ENCODE data around the gene CELSR1.

The CELSR1 gene

DNA sequence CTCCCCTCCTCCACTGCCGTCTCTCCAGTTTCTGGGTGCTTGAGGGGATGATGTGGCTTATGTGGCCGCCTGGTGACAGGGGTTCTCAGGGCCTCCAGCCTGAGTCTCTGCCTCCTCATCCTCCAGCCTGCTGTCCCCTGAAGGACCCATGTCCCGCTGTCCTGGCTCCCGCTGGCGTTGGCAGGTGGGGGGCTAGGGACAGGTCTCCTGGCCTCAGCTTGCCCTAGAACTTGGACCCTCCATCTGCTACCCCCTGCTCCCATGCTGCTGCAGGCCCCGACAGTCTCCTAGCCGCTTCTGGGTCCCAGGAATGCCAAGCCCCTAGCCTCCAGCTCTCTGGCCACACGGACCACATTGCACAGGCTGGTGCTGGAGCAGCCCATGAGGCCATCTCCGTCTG lies 13.9 kb upstream of the CELSR1 start:
- DNase-seq (ENCODE audit: low read depth) = no peak

GRCh38 chr22:46549971-46550641 lies 12.7 kb upstream of the CELSR1 start:
- no peak for DNase-seq (ENCODE audit: low read depth)

DNA sequence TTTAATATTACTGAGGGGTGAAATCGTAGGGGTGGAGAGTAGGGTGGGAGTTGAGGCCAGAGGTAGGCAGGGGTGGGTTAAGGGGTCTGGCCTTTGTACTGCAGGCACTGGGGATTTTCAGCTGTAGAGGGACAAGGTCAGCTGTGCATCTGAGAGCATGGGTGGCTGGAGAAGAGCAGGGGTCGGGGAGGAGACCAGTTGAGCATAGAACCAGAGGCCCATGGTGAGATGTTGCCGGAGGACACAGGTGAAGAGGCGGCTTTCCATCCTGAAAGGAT lies 12.1 kb upstream of the CELSR1 start:
- no peak for DNase-seq (ENCODE audit: low read depth)

GRCh38 chr22:46547883-46548244 lies 10.4 kb upstream of the CELSR1 start:
- no peak for DNase-seq (ENCODE audit: low read depth)

DNA sequence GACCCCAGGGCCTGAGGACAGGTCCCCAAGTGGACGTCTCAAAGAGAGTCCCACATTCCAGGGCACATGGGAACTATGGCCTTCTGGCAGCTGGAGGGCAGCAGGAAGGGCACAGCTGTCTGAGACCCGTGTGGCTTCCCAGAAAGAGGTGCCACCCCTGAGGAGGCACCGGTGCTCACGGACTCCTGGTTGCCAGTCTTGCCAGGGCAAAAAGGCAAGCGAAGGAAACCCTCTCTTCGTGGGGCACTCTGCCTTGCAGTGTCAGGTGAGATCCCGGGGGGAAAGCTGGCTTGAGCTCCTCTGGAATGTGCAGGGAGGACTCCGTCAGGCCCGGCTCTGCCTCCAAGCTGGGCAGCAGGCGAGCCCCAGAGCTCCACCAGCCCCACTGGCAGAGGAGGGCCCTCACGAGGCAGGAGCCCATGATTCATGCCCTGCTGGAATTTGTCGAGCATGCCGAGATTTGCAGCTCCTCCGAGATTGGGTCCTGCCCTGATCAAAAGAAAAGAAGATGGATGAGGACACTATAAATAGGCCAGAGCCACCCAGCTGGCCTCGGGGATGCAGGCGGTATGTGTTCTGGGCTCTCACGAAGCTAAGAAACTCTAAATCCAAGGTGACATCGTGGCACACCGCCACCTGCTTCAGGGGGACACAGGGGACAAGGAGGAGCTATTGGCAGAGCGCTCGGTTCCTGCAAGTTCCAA lies 9.9 kb upstream of the CELSR1 start:
- DNase-seq (ENCODE audit: low read depth) = no peak

- DNase-seq (ENCODE audit: low read depth) = no peak
Observed at GRCh38 chr22:46546466-46547178, 9.2 kb upstream of the CELSR1 start.

- no peak for DNase-seq (ENCODE audit: low read depth)
Observed at GRCh38 chr22:46545086-46545792, 7.8 kb upstream of the CELSR1 start.

- DNase-seq (ENCODE audit: low read depth) = peak; percentile 70
Observed at GRCh38 chr22:46542011-46542985, 4.9 kb upstream of the CELSR1 start.

DNA sequence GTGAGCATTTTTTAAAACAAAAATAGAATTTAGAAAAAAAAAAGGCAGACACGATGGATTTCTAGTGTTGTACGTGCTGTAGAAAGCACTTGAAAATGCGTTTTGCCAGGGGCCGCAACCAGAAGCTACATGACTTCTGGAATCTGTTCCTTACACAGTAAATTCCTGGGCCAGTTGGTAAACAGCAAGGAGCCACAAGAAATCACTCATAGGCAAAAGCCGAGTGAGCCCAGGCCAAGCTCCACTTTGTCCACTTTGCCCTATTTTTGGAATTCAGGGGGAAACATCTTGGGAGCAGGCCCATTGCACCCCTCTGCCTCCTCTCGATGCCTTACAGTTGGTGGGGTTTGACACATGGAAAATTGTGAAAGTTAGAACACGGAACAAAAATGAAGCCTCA lies 4.1 kb upstream of the CELSR1 start:
- DNase-seq (ENCODE audit: low read depth) = no peak

DNA sequence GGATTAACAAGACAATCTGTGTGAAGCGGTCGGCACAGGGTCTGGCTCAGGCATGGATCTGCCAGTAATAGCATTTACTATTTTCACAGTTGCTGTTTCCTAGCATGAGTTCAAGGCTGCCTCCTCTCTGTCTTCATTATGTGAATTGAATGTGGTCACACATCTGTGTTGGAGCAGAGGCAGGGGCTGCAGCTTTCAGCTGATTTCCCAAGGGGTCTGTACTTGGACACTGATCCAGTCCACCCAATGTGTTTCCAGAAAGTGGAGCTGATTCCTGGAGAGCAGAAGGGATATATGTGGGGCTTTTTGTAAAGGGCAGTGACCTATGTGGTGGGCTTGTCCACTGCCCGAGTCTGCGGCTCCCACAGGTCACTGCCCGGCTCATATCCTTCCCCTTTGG lies 3.5 kb upstream of the CELSR1 start:
- DNase-seq (ENCODE audit: low read depth) = no peak

GRCh38 chr22:46539169-46539568 lies 1.7 kb upstream of the CELSR1 start:
- DNase-seq (ENCODE audit: low read depth) = no peak

GRCh38 chr22:46538814-46539160 lies 1.4 kb upstream of the CELSR1 start:
- no peak for DNase-seq (ENCODE audit: low read depth)

- DNase-seq (ENCODE audit: low read depth) = no peak
Observed at GRCh38 chr22:46537946-46538813, 760 bp upstream of the CELSR1 start.

GRCh38 chr22:46536537-46537224 lies 739 bp downstream of the CELSR1 start:
- no peak for DNase-seq (ENCODE audit: low read depth)

GRCh38 chr22:46535876-46536536 lies 1.4 kb downstream of the CELSR1 start:
- DNase-seq (ENCODE audit: low read depth) = no peak

GRCh38 chr22:46534901-46535630 lies 2.4 kb downstream of the CELSR1 start:
- no peak for DNase-seq (ENCODE audit: low read depth)

- no peak for DNase-seq (ENCODE audit: low read depth)
Observed at GRCh38 chr22:46534177-46534776, 3.1 kb downstream of the CELSR1 start.

DNA sequence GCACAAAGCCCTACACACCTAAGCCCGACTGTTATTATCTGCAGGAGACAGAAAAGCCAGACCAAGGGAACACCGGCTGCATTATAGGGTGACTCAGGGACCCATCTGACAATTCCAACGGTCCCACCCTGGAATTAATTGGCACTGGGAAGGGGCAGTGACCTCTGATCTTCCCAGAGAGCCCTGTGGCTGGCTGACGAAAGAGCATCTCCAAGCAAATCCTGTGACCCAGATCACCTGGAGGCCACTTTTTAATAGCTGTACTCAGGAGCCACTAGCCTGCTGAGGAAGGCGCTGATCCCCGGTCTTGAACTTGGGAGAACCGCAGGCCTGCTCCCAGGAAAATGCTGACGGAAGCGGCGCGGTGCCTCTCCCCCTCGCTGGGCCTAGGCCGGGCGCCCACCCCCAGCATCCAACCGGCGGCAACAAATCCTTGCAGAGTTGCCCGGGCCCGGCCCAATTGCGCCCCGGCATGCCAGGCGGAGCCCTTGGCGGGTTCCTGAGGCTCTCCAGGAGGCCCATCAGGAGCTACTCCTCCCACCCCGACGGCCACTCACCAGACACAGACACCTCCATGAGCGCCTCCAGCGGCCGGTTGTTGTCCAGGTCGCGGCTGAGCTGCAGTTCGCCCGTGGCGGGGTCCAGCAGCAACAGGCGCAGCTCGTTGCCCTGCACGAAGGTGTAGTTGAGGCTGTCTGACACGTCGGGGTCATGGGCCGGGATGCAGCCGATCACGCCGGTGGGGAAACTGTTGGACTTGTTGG lies 4.2 kb downstream of the CELSR1 start:
- DNase-seq (ENCODE audit: low read depth) = no peak

All from activated T-cell treated with anti-CD3 and anti-CD28 coated beads for 24 hours (primary cell).